Measurements from ENCODE around the gene MUC20. TPM values are rescaled to one million over a fixed set of nuclear protein-coding genes. Genes with fewer than 3 reads are reported as not detected.

The MUC20 gene
- total and polyA plus RNA-seq, 2 of the 8 experiments (the other 6 are each of a cell fraction or from before 2014, with no cell fraction given): 0.24 to 0.26 TPM

- POLR2A ChIA-PET (ENCODE audit: partially characterized antibody): interaction anchor here (1.4 kb wide), 1 partner anchor 10 kb away, joined by 4 read pairs; no protein-coding TSS in a partner anchor
- Histone ChIP-seq H3K27me3 (replicated peaks in 1 of 4; ENCODE audit: control insufficient read depth in 3 of 4, extremely low read depth in 1 of 4, insufficient read depth in 3 of 4, low read length in 3 of 4) (no peaks in the 10 kb centered on the region), H2AFZ (ENCODE audit: low read length) (no peak overlapping the region), H3K9me3 (ENCODE audit: insufficient read depth in 2 of 2, low read depth in 1 of 2, low read length in 1 of 2) (no peaks in the 10 kb centered on the region), H4K5ac (ENCODE audit: insufficient read length, low read depth, low read length) (no peak overlapping the region), H3K27ac (ENCODE audit: low read depth, low read length) (no peak overlapping the region), H3K9ac (replicated peaks in 1 of 4; ENCODE audit: extremely low read depth in 1 of 4, low read depth in 3 of 4, low read length in 3 of 4) (no peak overlapping the region), H3K79me1 (ENCODE audit: low read depth, low read length) (no peaks in the 10 kb centered on the region), H3K4me3 (ENCODE audit: extremely low read depth in 1 of 4, insufficient read depth in 2 of 4, low read depth in 3 of 4, low read length in 4 of 4) (peak overlapping the region in 1 of 4 experiments; percentile 9; a peak in 1 of 8 replicates), H4K8ac (ENCODE audit: extremely low read depth, insufficient read depth, low read length) (no peak overlapping the region), H2BK12ac (ENCODE audit: low read depth, low read length) (no peak overlapping the region), H3K36me3 (ENCODE audit: control insufficient read depth in 2 of 4, insufficient read depth in 4 of 4, low read length in 3 of 4) (no peaks in the 10 kb centered on the region; a peak in 1 of 8 replicates), H3K14ac (ENCODE audit: insufficient read length) (no peak overlapping the region), H4K91ac (replicated peaks; ENCODE audit: insufficient read length, low read length) (no peak overlapping the region), H3K4ac (replicated peaks; ENCODE audit: insufficient read length, low read depth, low read length) (no peak overlapping the region), H2BK20ac (ENCODE audit: low read length) (no peak overlapping the region), H2BK5ac (ENCODE audit: low read depth, low read length) (no peak overlapping the region), H2BK15ac (ENCODE audit: low read length) (no peak overlapping the region), H4K20me1 (replicated peaks in 1 of 2; ENCODE audit: control insufficient read depth in 1 of 2, insufficient read depth in 2 of 2, low read length in 2 of 2) (no peaks in the 10 kb centered on the region), H2BK120ac (replicated peaks; ENCODE audit: low read depth, low read length) (no peak overlapping the region), H2AK5ac (ENCODE audit: low read depth, low read length) (no peak overlapping the region), H3K4me2 (ENCODE audit: insufficient read depth in 1 of 2, low read depth in 2 of 2, low read length in 2 of 2) (peak overlapping the region; percentile 49 to 53), H3K18ac (ENCODE audit: extremely low read depth, low read length) (no peak overlapping the region), H3K23me2 (ENCODE audit: low read depth, low read length) (no peaks in the 10 kb centered on the region), H3K4me1 (replicated peaks in 1 of 4; ENCODE audit: control insufficient read depth in 3 of 4, insufficient read depth in 4 of 4, low read length in 3 of 4) (peaks cover 8 to 24% (median 12%) of the 10 kb centered on the region in 4 experiments), H3K56ac (replicated peaks; ENCODE audit: insufficient read length, low read depth, low read length) (no peak overlapping the region), H3K23ac (ENCODE audit: insufficient read length) (no peak overlapping the region), H3K79me2 (ENCODE audit: control insufficient read depth in 1 of 2, insufficient read depth in 2 of 2, low read length in 2 of 2) (no peaks in the 10 kb centered on the region)
- TF ChIP-seq TEAD4 (IDR thresholded peaks at IDR 0.05; ENCODE audit: low read depth, low read length) (peak; percentile 28; the same call in 1 of the 2 replicates), RAD21 (IDR thresholded peaks at IDR 0.05 in 1 of 2, conservative IDR thresholded peaks at IDR 0.05 in 1 of 2; ENCODE audit: low read depth in 2 of 2, low read length in 2 of 2) (peak in 1 of 2 experiments; percentile 13; a peak in 1 of 4 replicates), SUZ12 (IDR thresholded peaks at IDR 0.05; ENCODE audit: low read length) (no peak), POU5F1 (IDR thresholded peaks at IDR 0.05; ENCODE audit: low read depth, low read length) (no peak)
- CTCF ChIA-PET (ENCODE audit: partially characterized antibody): interaction anchor here (0.7 to 1.2 kb wide), 5 partner anchors 16 to 164 kb away, joined by 3 read pairs; no protein-coding TSS in a partner anchor
- FAIRE-seq (no peak), DNase-seq (ENCODE audit: low read depth in 1 of 2, low spot score in 2 of 2) (no peak)
- 64% methylated on average over 5 of the region's 5 CpGs; no CpG with 5 or more reads in 1 of the 2 experiments for WGBS, 2 experiments (ENCODE audit: extremely low coverage in 1 of 2, insufficient coverage in 1 of 2, insufficient read length in 1 of 2, insufficient replicate concordance in 2 of 2, low coverage in 1 of 2, low lambda C conversion rate in 2 of 2, missing lambda C conversion rate in 1 of 2)
Observed at GRCh38 chr3:195698647-195699387, 22.0 kb upstream of the MUC20 start.

All from H1 (cell line).